ENCODE measurements around the gene CLCN7. TPM values are rescaled to one million over a fixed set of nuclear protein-coding genes. Genes with fewer than 3 reads are reported as not detected.

Gene CLCN7
- polyA plus RNA-seq, 1 donor from 2014 or later: 40.9 TPM

DNA sequence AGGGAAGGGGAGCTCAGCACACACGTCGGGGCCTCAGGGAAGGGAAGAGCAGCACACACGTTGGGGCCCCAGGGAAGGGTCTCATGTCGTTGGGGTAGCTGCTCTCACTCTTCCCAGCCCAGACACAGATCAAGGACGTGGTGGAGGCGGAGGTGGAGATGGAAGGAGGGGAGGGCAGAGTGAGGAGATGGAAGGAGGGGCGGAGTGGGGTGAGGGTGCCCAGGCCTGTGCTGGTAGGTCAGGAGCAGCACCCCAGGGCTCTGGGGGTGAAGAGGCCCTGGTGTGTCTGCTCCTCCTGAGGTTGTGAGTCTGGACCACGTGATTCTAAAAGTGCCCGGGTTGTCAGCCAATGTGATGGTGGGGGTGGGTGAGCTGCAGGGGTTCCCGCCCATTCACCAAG lies 14.9 kb downstream of the CLCN7 start:
- H3K4me2 ChIP-seq (ENCODE audit: low read length): no peak overlapping the region
- H3K27me3 ChIP-seq (ENCODE audit: insufficient read depth, low read depth, low read length): no peaks in the 10 kb centered on the region
- H3K9me3 ChIP-seq (ENCODE audit: low read length): no peaks in the 10 kb centered on the region
- TF ChIP-seq, protein P1, sequence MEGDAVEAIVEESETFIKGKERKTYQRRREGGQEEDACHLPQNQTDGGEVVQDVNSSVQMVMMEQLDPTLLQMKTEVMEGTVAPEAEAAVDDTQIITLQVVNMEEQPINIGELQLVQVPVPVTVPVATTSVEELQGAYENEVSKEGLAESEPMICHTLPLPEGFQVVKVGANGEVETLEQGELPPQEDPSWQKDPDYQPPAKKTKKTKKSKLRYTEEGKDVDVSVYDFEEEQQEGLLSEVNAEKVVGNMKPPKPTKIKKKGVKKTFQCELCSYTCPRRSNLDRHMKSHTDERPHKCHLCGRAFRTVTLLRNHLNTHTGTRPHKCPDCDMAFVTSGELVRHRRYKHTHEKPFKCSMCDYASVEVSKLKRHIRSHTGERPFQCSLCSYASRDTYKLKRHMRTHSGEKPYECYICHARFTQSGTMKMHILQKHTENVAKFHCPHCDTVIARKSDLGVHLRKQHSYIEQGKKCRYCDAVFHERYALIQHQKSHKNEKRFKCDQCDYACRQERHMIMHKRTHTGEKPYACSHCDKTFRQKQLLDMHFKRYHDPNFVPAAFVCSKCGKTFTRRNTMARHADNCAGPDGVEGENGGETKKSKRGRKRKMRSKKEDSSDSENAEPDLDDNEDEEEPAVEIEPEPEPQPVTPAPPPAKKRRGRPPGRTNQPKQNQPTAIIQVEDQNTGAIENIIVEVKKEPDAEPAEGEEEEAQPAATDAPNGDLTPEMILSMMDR (IDR thresholded peaks at IDR 0.05; ENCODE audit: poor library complexity, severe bottlenecking): no peak
- TF ChIP-seq SMC3 (conservative IDR thresholded peaks at IDR 0.05; ENCODE audit: poor library complexity) (no peak), RAD21 (conservative IDR thresholded peaks at IDR 0.05) (no peak), TAF1 (IDR thresholded peaks at IDR 0.05; ENCODE audit: low read depth) (no peak), EP300 (conservative IDR thresholded peaks at IDR 0.05; ENCODE audit: poor library complexity, severe bottlenecking) (no peak), EZH2 (IDR thresholded peaks at IDR 0.05; ENCODE audit: borderline replicate concordance, insufficient read depth, low read length, poor library complexity, severe bottlenecking) (no peak), MXI1 (conservative IDR thresholded peaks at IDR 0.05; ENCODE audit: poor library complexity, severe bottlenecking) (no peak), POLR2AphosphoS5 (IDR thresholded peaks at IDR 0.05) (no peak)
- TF ChIP-seq, protein P2, sequence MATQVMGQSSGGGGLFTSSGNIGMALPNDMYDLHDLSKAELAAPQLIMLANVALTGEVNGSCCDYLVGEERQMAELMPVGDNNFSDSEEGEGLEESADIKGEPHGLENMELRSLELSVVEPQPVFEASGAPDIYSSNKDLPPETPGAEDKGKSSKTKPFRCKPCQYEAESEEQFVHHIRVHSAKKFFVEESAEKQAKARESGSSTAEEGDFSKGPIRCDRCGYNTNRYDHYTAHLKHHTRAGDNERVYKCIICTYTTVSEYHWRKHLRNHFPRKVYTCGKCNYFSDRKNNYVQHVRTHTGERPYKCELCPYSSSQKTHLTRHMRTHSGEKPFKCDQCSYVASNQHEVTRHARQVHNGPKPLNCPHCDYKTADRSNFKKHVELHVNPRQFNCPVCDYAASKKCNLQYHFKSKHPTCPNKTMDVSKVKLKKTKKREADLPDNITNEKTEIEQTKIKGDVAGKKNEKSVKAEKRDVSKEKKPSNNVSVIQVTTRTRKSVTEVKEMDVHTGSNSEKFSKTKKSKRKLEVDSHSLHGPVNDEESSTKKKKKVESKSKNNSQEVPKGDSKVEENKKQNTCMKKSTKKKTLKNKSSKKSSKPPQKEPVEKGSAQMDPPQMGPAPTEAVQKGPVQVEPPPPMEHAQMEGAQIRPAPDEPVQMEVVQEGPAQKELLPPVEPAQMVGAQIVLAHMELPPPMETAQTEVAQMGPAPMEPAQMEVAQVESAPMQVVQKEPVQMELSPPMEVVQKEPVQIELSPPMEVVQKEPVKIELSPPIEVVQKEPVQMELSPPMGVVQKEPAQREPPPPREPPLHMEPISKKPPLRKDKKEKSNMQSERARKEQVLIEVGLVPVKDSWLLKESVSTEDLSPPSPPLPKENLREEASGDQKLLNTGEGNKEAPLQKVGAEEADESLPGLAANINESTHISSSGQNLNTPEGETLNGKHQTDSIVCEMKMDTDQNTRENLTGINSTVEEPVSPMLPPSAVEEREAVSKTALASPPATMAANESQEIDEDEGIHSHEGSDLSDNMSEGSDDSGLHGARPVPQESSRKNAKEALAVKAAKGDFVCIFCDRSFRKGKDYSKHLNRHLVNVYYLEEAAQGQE (IDR thresholded peaks at IDR 0.05; ENCODE audit: borderline replicate concordance): no peak
- no peaks in the 10 kb centered on the region for H3F3A ChIP-seq (ENCODE audit: insufficient read depth, low read length, poor library complexity, severe bottlenecking)
- H3K79me2 ChIP-seq (replicated peaks; ENCODE audit: insufficient read depth, low read length): no peaks in the 10 kb centered on the region
- no peak overlapping the region for H3K27ac ChIP-seq (ENCODE audit: low read length)
- H3K36me3 ChIP-seq (ENCODE audit: insufficient read depth, low read length): no peaks in the 10 kb centered on the region
- no peaks in the 10 kb centered on the region for H4K20me1 ChIP-seq (ENCODE audit: insufficient read depth)
- no peak overlapping the region for H3K4me3 ChIP-seq (ENCODE audit: low read length)
- H3K9me2 ChIP-seq (ENCODE audit: insufficient read depth, low read length): no peaks in the 10 kb centered on the region
- no peak overlapping the region for H2AFZ ChIP-seq (ENCODE audit: low read depth, low read length)
- no peak overlapping the region for H3K9ac ChIP-seq (ENCODE audit: low read length)

DNA sequence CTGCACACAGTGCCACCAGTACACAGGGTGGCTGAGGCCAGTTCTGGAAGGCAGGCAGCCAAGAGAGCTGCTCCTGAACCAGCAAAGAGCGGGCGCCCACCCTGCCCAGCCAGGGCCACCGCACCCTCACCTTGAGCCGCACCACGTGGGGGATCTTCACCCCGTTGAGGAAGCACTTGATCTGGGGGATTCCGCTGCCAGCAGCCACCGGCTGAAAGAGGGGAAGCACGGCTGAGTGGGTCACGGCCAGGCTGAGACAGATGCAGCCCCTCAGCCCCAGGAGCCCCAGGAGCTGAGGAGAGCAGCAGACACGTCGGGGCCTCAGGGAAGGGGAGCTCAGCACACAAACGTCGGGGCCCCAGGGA lies 15.9 kb downstream of the CLCN7 start:
- no peaks in the 10 kb centered on the region for H3K9me3 ChIP-seq (ENCODE audit: low read length)
- no peak overlapping the region for H3K27ac ChIP-seq (ENCODE audit: low read length)
- H3K4me3 ChIP-seq (ENCODE audit: low read length): no peak overlapping the region
- no peaks in the 10 kb centered on the region for H3K9me2 ChIP-seq (ENCODE audit: insufficient read depth, low read length)
- no peak overlapping the region for H3K4me2 ChIP-seq (ENCODE audit: low read length)
- H3K79me2 ChIP-seq (replicated peaks; ENCODE audit: insufficient read depth, low read length): no peaks in the 10 kb centered on the region
- no peak overlapping the region for H3K9ac ChIP-seq (ENCODE audit: low read length)
- no peaks in the 10 kb centered on the region for H3F3A ChIP-seq (ENCODE audit: insufficient read depth, low read length, poor library complexity, severe bottlenecking)
- TF ChIP-seq, protein P2 (IDR thresholded peaks at IDR 0.05; ENCODE audit: borderline replicate concordance): no peak
- TF ChIP-seq MXI1 (conservative IDR thresholded peaks at IDR 0.05; ENCODE audit: poor library complexity, severe bottlenecking) (no peak), EZH2 (IDR thresholded peaks at IDR 0.05; ENCODE audit: borderline replicate concordance, insufficient read depth, low read length, poor library complexity, severe bottlenecking) (no peak), POLR2AphosphoS5 (IDR thresholded peaks at IDR 0.05) (no peak), EP300 (conservative IDR thresholded peaks at IDR 0.05; ENCODE audit: poor library complexity, severe bottlenecking) (no peak), SMC3 (conservative IDR thresholded peaks at IDR 0.05; ENCODE audit: poor library complexity) (no peak), TAF1 (IDR thresholded peaks at IDR 0.05; ENCODE audit: low read depth) (no peak), RAD21 (conservative IDR thresholded peaks at IDR 0.05) (no peak)
- TF ChIP-seq, protein P1 (IDR thresholded peaks at IDR 0.05; ENCODE audit: poor library complexity, severe bottlenecking): no peak
- no peaks in the 10 kb centered on the region for H3K27me3 ChIP-seq (ENCODE audit: insufficient read depth, low read depth, low read length)
- no peaks in the 10 kb centered on the region for H4K20me1 ChIP-seq (ENCODE audit: insufficient read depth)
- no peak overlapping the region for H2AFZ ChIP-seq (ENCODE audit: low read depth, low read length)
- H3K36me3 ChIP-seq (ENCODE audit: insufficient read depth, low read length): no peaks in the 10 kb centered on the region
